Endothelial cell of umbilical vein (primary cell): Measurements from ENCODE around the gene GATAD2A. TPM values are rescaled to one million over a fixed set of nuclear protein-coding genes. Genes with fewer than 3 reads are reported as not detected.

Source experiments
- BruUV-seq: library from RNA; stranded (reverse); fragments of 400-500 nt; replicated peaks from 2 replicates; lab custom pipeline; 2021; lab: Mats Ljungman, UMichigan
- CTCF ChIA-PET: fragments of 300-600, 350-600 bp; sonication (Branson Sonifier 250); formaldehyde crosslinking; loops from one replicate; lab custom pipeline; 2021; ENCODE audit warnings: antibody characterized with exemption, inconsistent platforms; lab: Charles Lee
- POLR2A ChIA-PET: fragments of 300-600, 350-600 bp; sonication (Branson Sonifier 250); formaldehyde crosslinking; loops from one replicate; lab custom pipeline; 2021; ENCODE audit warnings: antibody characterized with exemption, inconsistent platforms; lab: Charles Lee
- DNase-seq: peaks from one replicate; pipeline ENCODE4 v3.0.0-alpha.2; 2011; ENCODE audit warnings: low read depth, low spot score
- FAIRE-seq: peaks from 2 replicates; lab custom pipeline; 2011; peaks lifted over from hg19 to GRCh38; lab: Jason Lieb, UNC
- H2AFZ ChIP-seq: 2 replicates; pipeline ENCODE4 v1.6.0; 2012; ENCODE audit warnings: low read depth, low read length, control low read depth, inconsistent platforms
- H3K27ac ChIP-seq: 2 replicates; pipeline ENCODE4 v1.5.1; 2011; ENCODE audit warnings: low read depth, mild to moderate bottlenecking, control low read depth, low read length, moderate library complexity; ENCODE audit not compliant: insufficient read depth
- H3K27me3 ChIP-seq, 2 experiments: 2 replicates each; pipeline versions ENCODE4 v1.6.0 to v1.6.1; 2011; ENCODE audit warnings: low read length in 2 of 2, mixed read lengths in 1 of 2; ENCODE audit not compliant: control insufficient read depth in 2 of 2, insufficient read depth in 2 of 2
- H3K36me3 ChIP-seq, 2 experiments: 2 replicates in 1 of 2; 3 replicates in 1 of 2; pipeline ENCODE4 v1.5.1; 2011; ENCODE audit warnings: low read length in 2 of 2, mild to moderate bottlenecking in 1 of 2, moderate library complexity in 1 of 2; ENCODE audit not compliant: control insufficient read depth in 2 of 2, insufficient read depth in 2 of 2; ENCODE audit errors: extremely low read depth in 1 of 2
- H3K4me1 ChIP-seq: 3 replicates; pipeline ENCODE4 v1.5.1; 2011; ENCODE audit warnings: mild to moderate bottlenecking, low read length; ENCODE audit not compliant: control insufficient read depth, insufficient read depth; ENCODE audit errors: extremely low read depth
- H3K4me2 ChIP-seq: 2 replicates; pipeline ENCODE4 v1.6.1; 2011; ENCODE audit warnings: low read length, control low read depth, mixed read lengths; ENCODE audit not compliant: insufficient read depth
- H3K4me3 ChIP-seq, 3 experiments: fragments of 200-600 bp in 1 of 3; sonication (generic), shearing (Covaris generic) in 1 of 3; replicated peaks in 1 of 3; 2 replicates each; pipeline ENCODE4 v1.5.1; 2011 to 2016; ENCODE audit warnings: control low read depth in 3 of 3, low read length in 3 of 3, mild to moderate bottlenecking in 2 of 3, inconsistent platforms in 1 of 3, low read depth in 1 of 3, moderate library complexity in 1 of 3; ENCODE audit not compliant: insufficient read depth in 1 of 3
- H3K79me2 ChIP-seq: 2 replicates; pipeline ENCODE4 v1.6.0; 2012; ENCODE audit warnings: low read length, inconsistent platforms; ENCODE audit not compliant: control insufficient read depth, insufficient read depth
- H3K9ac ChIP-seq: replicated peaks from 2 replicates; pipeline ENCODE3; 2011; ENCODE audit warnings: low read length, control low read depth; ENCODE audit not compliant: insufficient read depth; ENCODE audit errors: extremely low read depth
- H3K9me1 ChIP-seq: replicated peaks from 3 replicates; pipeline ENCODE4 v1.6.0; 2011; ENCODE audit warnings: mild to moderate bottlenecking, low read length; ENCODE audit not compliant: control insufficient read depth, insufficient read depth; ENCODE audit errors: extremely low read depth
- H3K9me3 ChIP-seq: replicated peaks from 2 replicates; pipeline ENCODE4 v1.5.1; 2012; ENCODE audit warnings: low read length, inconsistent platforms; ENCODE audit not compliant: control insufficient read depth, insufficient read depth
- H4K20me1 ChIP-seq: replicated peaks from 2 replicates; pipeline ENCODE3; 2011; ENCODE audit warnings: mild to moderate bottlenecking, low read length; ENCODE audit not compliant: control insufficient read depth, insufficient read depth; ENCODE audit errors: extremely low read depth
- EZH2 ChIP-seq: IDR thresholded peaks from 2 replicates; pipeline ENCODE4 v1.6.1; 2012; ENCODE audit warnings: borderline replicate concordance, low read depth, mild to moderate bottlenecking, moderate library complexity, low read length, inconsistent platforms; ENCODE audit not compliant: severe bottlenecking
- FOS ChIP-seq: IDR thresholded peaks from 2 replicates; pipeline ENCODE4 v1.6.1; 2011; ENCODE audit warnings: mild to moderate bottlenecking, low read length, moderate library complexity, borderline replicate concordance; ENCODE audit not compliant: insufficient read depth
- JUN ChIP-seq: IDR thresholded peaks from 2 replicates; pipeline ENCODE4 v1.6.1; 2011; ENCODE audit warnings: borderline replicate concordance, low read depth; ENCODE audit not compliant: insufficient read length, insufficient read depth
- POLR2AphosphoS5 ChIP-seq: IDR thresholded peaks from 2 replicates; pipeline ENCODE4 v1.6.1; 2012; ENCODE audit warnings: low read depth, mild to moderate bottlenecking, control low read depth, low read length, moderate library complexity; ENCODE audit not compliant: insufficient read depth
- dilution Hi-C: fragments of 300-500 bp; cut with MboI; formaldehyde crosslinking; loops from one replicate; pipeline ENCODE4 v1.15.0; 2019; ENCODE audit warnings: low sequenced_read_pairs; ENCODE audit not compliant: extremely low pct_ligation_motif_present
- intact Hi-C: fragments of 100-400 bp; cut with micrococcal nuclease; formaldehyde crosslinking; loops from one replicate; pipeline ENCODE4 v1.10.0; 2022
- polyA plus RNA-seq, 4 experiments: library from polyadenylated mRNA; depleted of rRNA in 3 of 4; stranded (reverse) in 3 of 4; unstranded in 1 of 4; fragments of >200 nt; gene quantifications; 2 replicates each; pipeline versions ENCODE4 v1.2.1 to v1.2.3, GENCODE V29; 2011 to 2012; ENCODE audit warnings: missing spikeins in 1 of 4
- total RNA-seq: library from RNA; stranded (reverse); gene quantifications from 2 replicates; pipeline ENCODE4 v1.2.3, GENCODE V29; 2021
- TF ChIP-seq, protein P1 (sequence below), 2 donors: IDR thresholded peaks; 1 replicate in 1 of 2; 2 replicates in 1 of 2; pipeline ENCODE4 v1.5.1; 2011; ENCODE audit warnings: low read length in 2 of 2, mild to moderate bottlenecking in 2 of 2, moderate library complexity in 2 of 2, control low read depth in 1 of 2, inconsistent platforms in 1 of 2, low read depth in 1 of 2; ENCODE audit not compliant: insufficient read depth in 1 of 2; ENCODE audit errors: extremely low read depth in 1 of 2

Gene GATAD2A
- total and polyA plus RNA-seq, 2 donors (not counting 3 experiments of a cell fraction or from before 2014, with no cell fraction given): 27.3 to 134 TPM

DNA sequence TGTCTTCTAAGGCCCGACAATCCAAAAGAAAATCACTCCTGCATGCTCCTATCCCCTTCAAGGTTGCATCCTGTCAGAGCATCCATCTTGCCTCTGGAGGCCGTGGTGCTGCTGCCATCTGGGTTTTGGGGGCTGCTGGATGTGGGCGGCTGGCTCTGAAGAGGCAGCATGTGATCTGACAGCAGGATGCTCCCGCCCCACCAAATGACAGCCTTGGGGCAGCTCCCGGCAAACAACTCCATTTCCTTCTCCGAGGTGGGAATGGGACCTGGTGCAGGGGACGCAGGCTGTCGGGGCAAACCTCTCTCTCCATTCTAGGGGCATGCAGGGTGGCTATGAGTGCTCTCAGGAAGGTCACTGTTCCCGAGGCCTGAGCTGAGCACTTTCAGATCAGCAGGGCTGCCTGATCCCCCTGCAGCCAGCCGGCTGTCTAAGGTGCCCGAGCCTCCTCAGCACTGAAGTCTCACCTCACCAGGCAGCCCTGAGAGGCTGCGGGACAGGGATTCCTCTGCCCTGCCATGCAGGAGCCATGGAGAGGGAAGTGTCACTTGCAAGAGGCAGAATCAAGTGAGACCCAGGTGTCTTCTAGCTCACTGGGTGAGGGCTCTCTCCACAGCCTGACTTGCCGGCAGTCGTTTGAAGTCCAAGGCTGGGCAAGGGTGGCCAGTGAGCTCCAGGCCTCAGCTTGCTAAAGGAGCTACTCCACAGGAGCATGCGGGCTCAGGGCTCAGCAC, 81.0 kb downstream of the GATAD2A start:
- Histone ChIP-seq H3K9me3 (no peaks in the 10 kb centered on the region), H3K4me1 (peaks cover 29% of the 10 kb centered on the region), H3K79me2 (peaks cover 72% of the 10 kb centered on the region), H3K4me2 (no peak overlapping the region), H4K20me1 (no peaks in the 10 kb centered on the region), H3K9ac (no peak overlapping the region), H3K36me3 (peaks cover 0 to 2% of the 10 kb centered on the region in 2 experiments), H3K9me1 (no peaks in the 10 kb centered on the region), H3K27me3 (no peaks in the 10 kb centered on the region), H3K4me3 (no peak overlapping the region), H3K27ac (no peak overlapping the region), H2AFZ (no peak overlapping the region)
- CTCF ChIA-PET: interaction anchor here (0.7 to 2.0 kb wide), 3 partner anchors 44 to 284 kb away, joined by 3 to 7 read pairs (median 6); partner anchors contain the start of gene NR2C2AP
- FAIRE-seq: no peak
- no peak for TF ChIP-seq POLR2AphosphoS5
- TF ChIP-seq FOS: no peak
- no peak for TF ChIP-seq EZH2
- TF ChIP-seq JUN: no peak
- TF ChIP-seq, protein P1, sequence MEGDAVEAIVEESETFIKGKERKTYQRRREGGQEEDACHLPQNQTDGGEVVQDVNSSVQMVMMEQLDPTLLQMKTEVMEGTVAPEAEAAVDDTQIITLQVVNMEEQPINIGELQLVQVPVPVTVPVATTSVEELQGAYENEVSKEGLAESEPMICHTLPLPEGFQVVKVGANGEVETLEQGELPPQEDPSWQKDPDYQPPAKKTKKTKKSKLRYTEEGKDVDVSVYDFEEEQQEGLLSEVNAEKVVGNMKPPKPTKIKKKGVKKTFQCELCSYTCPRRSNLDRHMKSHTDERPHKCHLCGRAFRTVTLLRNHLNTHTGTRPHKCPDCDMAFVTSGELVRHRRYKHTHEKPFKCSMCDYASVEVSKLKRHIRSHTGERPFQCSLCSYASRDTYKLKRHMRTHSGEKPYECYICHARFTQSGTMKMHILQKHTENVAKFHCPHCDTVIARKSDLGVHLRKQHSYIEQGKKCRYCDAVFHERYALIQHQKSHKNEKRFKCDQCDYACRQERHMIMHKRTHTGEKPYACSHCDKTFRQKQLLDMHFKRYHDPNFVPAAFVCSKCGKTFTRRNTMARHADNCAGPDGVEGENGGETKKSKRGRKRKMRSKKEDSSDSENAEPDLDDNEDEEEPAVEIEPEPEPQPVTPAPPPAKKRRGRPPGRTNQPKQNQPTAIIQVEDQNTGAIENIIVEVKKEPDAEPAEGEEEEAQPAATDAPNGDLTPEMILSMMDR (IDR thresholded peaks at IDR 0.05; ENCODE audit: extremely low read depth in 1 of 2, insufficient read depth in 1 of 2, low read depth in 1 of 2, low read length in 2 of 2): no peak
- DNase-seq: no peak
- no TSS peak for BruUV-seq
- dilution Hi-C loops: no loop called here
- intact Hi-C loops: loop anchor here (10.0 kb wide), 1 partner anchor 292 kb away; the partner anchor contains the start of genes BORCS8 and RFXANK
- POLR2A ChIA-PET: no interaction called here
